ENCODE data around the gene C10orf62. TPM values are rescaled to one million over a fixed set of nuclear protein-coding genes. Genes with fewer than 3 reads are reported as not detected.
"Not testable (repeated sequence)": the region's sequence is repeated elsewhere in the genome, so short reads cannot be mapped to it uniquely, and the experiment has no call there.

Gene C10orf62
- polyA plus RNA-seq, 1 donor (not counting 4 experiments of a cell fraction or from before 2014, with no cell fraction given) = not detected

- H3K9me1 ChIP-seq (ENCODE audit: control insufficient read depth, extremely low read depth, insufficient read depth, low read length); H3K79me2 ChIP-seq (ENCODE audit: control insufficient read depth, insufficient read depth, low read length); H3K9ac ChIP-seq (ENCODE audit: control insufficient read depth, extremely low read depth, insufficient read depth, low read length); H4K20me1 ChIP-seq (ENCODE audit: control insufficient read depth, extremely low read depth, insufficient read depth, low read length); H3K4me2 ChIP-seq (ENCODE audit: control insufficient read depth, extremely low read depth, insufficient read depth, low read depth, low read length); H3K27me3 ChIP-seq (ENCODE audit: control insufficient read depth, extremely low read depth, insufficient read depth, low read length); H3K4me1 ChIP-seq (ENCODE audit: control insufficient read depth, extremely low read depth, insufficient read depth, low read length); H2AFZ ChIP-seq (ENCODE audit: control insufficient read depth, low read length); H3K36me3 ChIP-seq (ENCODE audit: control insufficient read depth in 2 of 2, extremely low read depth in 1 of 2, insufficient read depth in 2 of 2, low read length in 2 of 2); DNase-seq (ENCODE audit: low read depth, low spot score); H3K4me3 ChIP-seq (ENCODE audit: control insufficient read depth in 2 of 3, extremely low read depth in 1 of 3, insufficient read depth in 2 of 3, low read depth in 1 of 3, low read length in 3 of 3); H3K9me3 ChIP-seq (ENCODE audit: control insufficient read depth, low read depth, low read length); H3K27ac ChIP-seq (ENCODE audit: control insufficient read depth, insufficient read depth, low read length); FAIRE-seq; dilution Hi-C loops (cut with MboI; ENCODE audit: extremely low pct_ligation_motif_present, low sequenced_read_pairs): not testable (repeated sequence)
Observed at GRCh38 chr10:97560731-97561381, 28.7 kb upstream of the C10orf62 start.

GRCh38 chr10:97561386-97562077 lies 28.0 kb upstream of the C10orf62 start:
- dilution Hi-C loops (cut with MboI; ENCODE audit: extremely low pct_ligation_motif_present, low sequenced_read_pairs); H3K4me3 ChIP-seq (ENCODE audit: control insufficient read depth in 2 of 3, extremely low read depth in 1 of 3, insufficient read depth in 2 of 3, low read depth in 1 of 3, low read length in 3 of 3); H2AFZ ChIP-seq (ENCODE audit: control insufficient read depth, low read length); H3K9me1 ChIP-seq (ENCODE audit: control insufficient read depth, extremely low read depth, insufficient read depth, low read length); H3K9me3 ChIP-seq (ENCODE audit: control insufficient read depth, low read depth, low read length); DNase-seq (ENCODE audit: low read depth, low spot score); H3K4me2 ChIP-seq (ENCODE audit: control insufficient read depth, extremely low read depth, insufficient read depth, low read depth, low read length); H3K4me1 ChIP-seq (ENCODE audit: control insufficient read depth, extremely low read depth, insufficient read depth, low read length); H3K9ac ChIP-seq (ENCODE audit: control insufficient read depth, extremely low read depth, insufficient read depth, low read length); H3K27me3 ChIP-seq (ENCODE audit: control insufficient read depth, extremely low read depth, insufficient read depth, low read length); H4K20me1 ChIP-seq (ENCODE audit: control insufficient read depth, extremely low read depth, insufficient read depth, low read length); H3K79me2 ChIP-seq (ENCODE audit: control insufficient read depth, insufficient read depth, low read length); H3K36me3 ChIP-seq (ENCODE audit: control insufficient read depth in 2 of 2, extremely low read depth in 1 of 2, insufficient read depth in 2 of 2, low read length in 2 of 2); H3K27ac ChIP-seq (ENCODE audit: control insufficient read depth, insufficient read depth, low read length); FAIRE-seq: not testable (repeated sequence)

GRCh38 chr10:97562329-97562728 lies 27.2 kb upstream of the C10orf62 start:
- not testable (repeated sequence) for DNase-seq (ENCODE audit: low read depth, low spot score); FAIRE-seq; H3K79me2 ChIP-seq (ENCODE audit: control insufficient read depth, insufficient read depth, low read length)

More at GRCh38 chr10:97562329-97562728, 27.2 kb upstream of the C10orf62 start:
- H3K27ac ChIP-seq (ENCODE audit: control insufficient read depth, insufficient read depth, low read length); H3K9me1 ChIP-seq (ENCODE audit: control insufficient read depth, extremely low read depth, insufficient read depth, low read length); H3K9me3 ChIP-seq (ENCODE audit: control insufficient read depth, low read depth, low read length); dilution Hi-C loops (cut with MboI; ENCODE audit: extremely low pct_ligation_motif_present, low sequenced_read_pairs); H3K4me2 ChIP-seq (ENCODE audit: control insufficient read depth, extremely low read depth, insufficient read depth, low read depth, low read length); H2AFZ ChIP-seq (ENCODE audit: control insufficient read depth, low read length); H4K20me1 ChIP-seq (ENCODE audit: control insufficient read depth, extremely low read depth, insufficient read depth, low read length); H3K4me3 ChIP-seq (ENCODE audit: control insufficient read depth in 2 of 3, extremely low read depth in 1 of 3, insufficient read depth in 2 of 3, low read depth in 1 of 3, low read length in 3 of 3); H3K27me3 ChIP-seq (ENCODE audit: control insufficient read depth, extremely low read depth, insufficient read depth, low read length); H3K9ac ChIP-seq (ENCODE audit: control insufficient read depth, extremely low read depth, insufficient read depth, low read length); H3K4me1 ChIP-seq (ENCODE audit: control insufficient read depth, extremely low read depth, insufficient read depth, low read length); H3K36me3 ChIP-seq (ENCODE audit: control insufficient read depth in 2 of 2, extremely low read depth in 1 of 2, insufficient read depth in 2 of 2, low read length in 2 of 2): not testable (repeated sequence)

All from keratinocyte (primary cell).